Ishikawa (cell line): ENCODE measurements around the gene INPP4B.

Experiments used
- EP300 ChIP-seq: IDR thresholded peaks from 2 replicates; pipeline ENCODE4 v1.6.1; 2012; ENCODE audit warnings: borderline replicate concordance
- RAD21 ChIP-seq: IDR thresholded peaks from 2 replicates; pipeline ENCODE4 v1.6.1; 2012; ENCODE audit warnings: low read depth
- TAF1 ChIP-seq: IDR thresholded peaks from 2 replicates; pipeline ENCODE4 v1.6.1; 2012; ENCODE audit warnings: low read depth, mild to moderate bottlenecking

DNA sequence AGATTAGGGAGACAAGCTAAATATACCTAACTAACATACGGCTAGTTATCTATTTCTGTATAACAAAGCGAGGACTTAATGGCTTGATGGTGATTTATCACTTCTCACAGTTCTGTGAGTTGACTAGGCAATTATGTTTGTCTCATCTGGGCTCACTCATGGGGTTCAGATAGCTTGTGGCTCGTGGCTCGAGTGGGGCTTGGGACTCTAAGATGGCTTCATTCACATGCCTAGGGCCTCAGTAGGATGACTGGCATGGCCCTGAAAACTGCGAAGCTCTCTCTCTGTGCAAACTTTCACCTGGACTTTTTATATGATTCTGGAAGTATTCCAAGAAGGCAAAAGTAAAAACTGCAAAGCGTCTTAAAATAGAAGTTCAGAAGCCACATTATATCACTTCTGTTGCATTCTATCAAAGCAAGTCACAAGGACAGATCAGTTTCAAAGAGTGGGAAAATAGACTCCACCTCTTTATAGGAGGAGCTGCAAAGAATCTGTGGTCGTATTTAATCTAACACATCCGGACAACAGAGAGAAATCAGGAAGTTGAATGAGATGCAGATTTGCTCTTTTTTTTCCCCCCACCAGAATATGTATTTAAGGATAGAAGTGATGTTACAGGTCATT lies 491.2 kb downstream of the INPP4B start:
- TF ChIP-seq EP300 (no peak), TAF1 (no peak), RAD21 (no peak)
